ENCODE results near the gene ARMC9.
"Not testable (repeated sequence)": the region's sequence is repeated elsewhere in the genome, so short reads cannot be mapped to it uniquely, and the experiment has no call there.

ARMC9 gene

DNA sequence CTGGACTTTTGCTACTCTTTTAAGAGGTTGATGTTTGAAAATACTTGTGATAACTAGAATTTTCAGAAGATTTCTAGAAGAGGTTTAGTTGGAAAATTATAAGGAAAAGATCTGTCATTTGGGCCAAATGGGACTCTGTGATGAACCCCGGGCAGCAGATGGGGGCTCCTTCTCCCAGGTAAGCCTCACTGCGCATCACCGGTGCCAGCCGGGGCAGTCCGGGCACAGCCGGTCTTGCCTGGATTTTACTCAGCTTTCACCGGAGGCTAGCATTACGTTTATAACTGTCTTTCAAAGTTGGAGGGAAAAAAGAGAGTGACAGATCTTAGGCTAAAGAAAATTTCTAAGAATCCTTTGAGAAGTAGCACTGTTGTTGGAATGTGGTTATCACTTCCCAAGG, 99.7 kb downstream of the ARMC9 start:
- no peak for DNase-seq (ENCODE audit: low read depth)
- H3K4me3 ChIP-seq (ENCODE audit: control insufficient read depth, low read depth, low read length), result no peak overlapping the region
- TF ChIP-seq, protein P1, sequence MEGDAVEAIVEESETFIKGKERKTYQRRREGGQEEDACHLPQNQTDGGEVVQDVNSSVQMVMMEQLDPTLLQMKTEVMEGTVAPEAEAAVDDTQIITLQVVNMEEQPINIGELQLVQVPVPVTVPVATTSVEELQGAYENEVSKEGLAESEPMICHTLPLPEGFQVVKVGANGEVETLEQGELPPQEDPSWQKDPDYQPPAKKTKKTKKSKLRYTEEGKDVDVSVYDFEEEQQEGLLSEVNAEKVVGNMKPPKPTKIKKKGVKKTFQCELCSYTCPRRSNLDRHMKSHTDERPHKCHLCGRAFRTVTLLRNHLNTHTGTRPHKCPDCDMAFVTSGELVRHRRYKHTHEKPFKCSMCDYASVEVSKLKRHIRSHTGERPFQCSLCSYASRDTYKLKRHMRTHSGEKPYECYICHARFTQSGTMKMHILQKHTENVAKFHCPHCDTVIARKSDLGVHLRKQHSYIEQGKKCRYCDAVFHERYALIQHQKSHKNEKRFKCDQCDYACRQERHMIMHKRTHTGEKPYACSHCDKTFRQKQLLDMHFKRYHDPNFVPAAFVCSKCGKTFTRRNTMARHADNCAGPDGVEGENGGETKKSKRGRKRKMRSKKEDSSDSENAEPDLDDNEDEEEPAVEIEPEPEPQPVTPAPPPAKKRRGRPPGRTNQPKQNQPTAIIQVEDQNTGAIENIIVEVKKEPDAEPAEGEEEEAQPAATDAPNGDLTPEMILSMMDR (IDR thresholded peaks at IDR 0.05; ENCODE audit: control insufficient read depth, insufficient read depth, low read depth, low read length, missing control alignments), result no peak

DNA sequence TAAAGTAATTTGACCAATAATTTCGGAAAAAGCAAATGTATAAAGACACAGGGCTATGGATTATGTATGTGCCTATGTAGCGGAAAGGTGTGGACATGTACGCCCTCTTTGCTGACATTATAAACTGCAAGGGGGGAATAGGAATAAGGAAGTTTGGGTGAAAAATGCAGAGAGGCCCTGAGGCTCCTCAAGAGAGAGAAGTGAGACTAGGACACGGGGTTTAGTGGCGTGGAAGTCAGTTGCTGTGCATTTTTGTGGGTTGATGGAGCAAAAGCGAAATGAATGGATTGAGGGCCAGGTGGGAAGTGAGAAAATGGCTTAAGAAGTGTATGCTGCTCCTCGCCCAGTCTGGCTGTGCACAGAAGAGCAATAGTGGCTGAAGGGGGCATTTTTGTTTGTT, 100.8 kb downstream of the ARMC9 start:
- TF ChIP-seq, protein P1 (IDR thresholded peaks at IDR 0.05; ENCODE audit: control insufficient read depth, insufficient read depth, low read depth, low read length, missing control alignments), result no peak
- DNase-seq (ENCODE audit: low read depth), result no peak
- H3K4me3 ChIP-seq (ENCODE audit: control insufficient read depth, low read depth, low read length), result no peak overlapping the region

DNA sequence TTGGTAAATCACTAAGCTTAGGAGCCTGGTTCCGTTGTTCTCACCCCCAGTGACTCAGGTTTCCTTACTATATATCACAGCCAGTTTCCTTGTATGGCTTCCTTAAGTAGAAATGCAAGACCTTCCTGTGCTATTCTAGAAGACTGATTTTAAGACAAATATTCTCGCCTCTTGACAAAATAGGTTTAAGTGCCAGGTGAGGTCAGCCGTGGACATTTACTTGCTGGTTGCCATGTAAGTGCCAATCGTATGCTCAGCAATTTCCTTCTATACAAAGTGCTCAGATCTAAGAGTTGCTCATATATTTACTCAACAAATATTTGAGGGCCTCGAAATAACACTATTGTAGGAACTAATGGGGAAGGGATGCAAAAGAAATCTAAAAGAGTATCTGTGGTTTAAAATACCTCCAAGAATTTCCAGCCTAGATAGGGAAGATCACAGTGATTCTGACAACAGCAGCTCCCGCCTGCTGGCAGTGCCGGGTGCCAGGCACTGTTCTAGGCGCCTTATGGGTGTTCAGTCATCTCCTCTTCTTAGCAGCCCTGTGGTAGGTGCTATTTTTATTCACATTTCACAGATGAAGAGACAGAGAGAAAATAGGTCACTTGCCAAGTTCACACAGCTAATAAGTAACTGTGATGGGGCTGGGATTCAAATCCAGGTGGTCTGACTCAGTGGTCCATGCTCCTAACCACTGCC, 101.7 kb downstream of the ARMC9 start:
- TF ChIP-seq, protein P1 (IDR thresholded peaks at IDR 0.05; ENCODE audit: control insufficient read depth, insufficient read depth, low read depth, low read length, missing control alignments), result no peak
- no peak overlapping the region for H3K4me3 ChIP-seq (ENCODE audit: control insufficient read depth, low read depth, low read length)
- no peak for DNase-seq (ENCODE audit: low read depth)

DNA sequence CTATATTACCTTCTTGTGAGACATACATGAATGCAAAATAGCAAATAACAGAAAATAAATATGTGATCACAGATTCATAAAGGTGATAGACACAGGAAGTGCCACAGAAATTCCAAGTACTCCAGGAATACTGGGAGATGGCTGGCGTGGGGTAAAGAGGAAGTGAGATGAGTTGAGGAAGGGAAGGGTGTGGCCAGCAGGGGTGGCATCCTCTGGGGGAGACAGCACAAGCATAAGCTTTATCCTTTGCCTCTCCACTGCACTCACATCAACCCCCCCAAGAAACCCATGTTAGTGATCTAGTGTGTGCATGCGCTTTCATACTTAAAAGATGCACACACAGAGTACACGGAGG, 102.3 kb downstream of the ARMC9 start:
- DNase-seq (ENCODE audit: low read depth), result no peak
- H3K4me3 ChIP-seq (ENCODE audit: control insufficient read depth, low read depth, low read length), result no peak overlapping the region
- TF ChIP-seq, protein P1 (IDR thresholded peaks at IDR 0.05; ENCODE audit: control insufficient read depth, insufficient read depth, low read depth, low read length, missing control alignments), result no peak

DNA sequence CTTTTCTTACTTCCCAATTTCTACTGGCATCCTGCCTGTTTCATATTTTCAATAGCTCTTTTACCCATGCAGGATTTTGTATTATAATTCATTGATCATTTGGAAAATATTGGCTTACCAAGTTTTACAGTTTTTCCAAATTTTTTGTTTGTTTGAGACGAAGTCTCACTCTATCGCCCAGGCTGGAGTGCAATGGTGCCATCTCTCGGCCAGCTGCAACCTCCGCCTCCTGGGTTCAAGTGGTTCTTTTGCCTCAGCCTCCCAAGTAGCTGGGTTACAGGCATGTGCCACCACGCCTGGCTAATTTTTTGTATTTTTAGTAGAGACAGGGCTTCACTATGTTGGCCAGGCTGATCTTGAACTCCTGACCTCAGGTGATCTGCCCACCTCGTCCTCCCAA, 105.8 kb downstream of the ARMC9 start:
- H3K4me3 ChIP-seq (ENCODE audit: control insufficient read depth, low read depth, low read length); DNase-seq (ENCODE audit: low read depth): not testable (repeated sequence)

DNA sequence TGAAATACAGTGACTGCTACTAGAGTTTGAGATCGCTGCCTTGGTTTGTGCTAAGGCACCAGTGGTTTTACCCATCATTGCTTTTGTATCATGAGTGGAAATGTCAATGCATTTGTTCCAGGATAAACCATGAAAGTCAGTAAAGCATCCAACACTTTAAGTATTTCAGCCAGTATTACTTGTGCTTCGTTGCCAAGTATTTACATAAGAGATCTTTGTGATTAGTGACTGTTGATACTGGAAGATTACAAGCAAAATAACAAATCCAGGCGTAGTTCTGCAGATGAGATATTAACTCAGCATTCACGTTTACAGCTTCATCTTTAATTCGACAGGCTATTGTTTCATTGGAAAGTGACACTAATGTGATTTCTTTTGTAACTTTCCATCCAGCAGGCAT, 106.8 kb downstream of the ARMC9 start:
- no peak for DNase-seq (ENCODE audit: low read depth)
- TF ChIP-seq, protein P1 (IDR thresholded peaks at IDR 0.05; ENCODE audit: control insufficient read depth, insufficient read depth, low read depth, low read length, missing control alignments), result no peak
- H3K4me3 ChIP-seq (ENCODE audit: control insufficient read depth, low read depth, low read length), result no peak overlapping the region

DNA sequence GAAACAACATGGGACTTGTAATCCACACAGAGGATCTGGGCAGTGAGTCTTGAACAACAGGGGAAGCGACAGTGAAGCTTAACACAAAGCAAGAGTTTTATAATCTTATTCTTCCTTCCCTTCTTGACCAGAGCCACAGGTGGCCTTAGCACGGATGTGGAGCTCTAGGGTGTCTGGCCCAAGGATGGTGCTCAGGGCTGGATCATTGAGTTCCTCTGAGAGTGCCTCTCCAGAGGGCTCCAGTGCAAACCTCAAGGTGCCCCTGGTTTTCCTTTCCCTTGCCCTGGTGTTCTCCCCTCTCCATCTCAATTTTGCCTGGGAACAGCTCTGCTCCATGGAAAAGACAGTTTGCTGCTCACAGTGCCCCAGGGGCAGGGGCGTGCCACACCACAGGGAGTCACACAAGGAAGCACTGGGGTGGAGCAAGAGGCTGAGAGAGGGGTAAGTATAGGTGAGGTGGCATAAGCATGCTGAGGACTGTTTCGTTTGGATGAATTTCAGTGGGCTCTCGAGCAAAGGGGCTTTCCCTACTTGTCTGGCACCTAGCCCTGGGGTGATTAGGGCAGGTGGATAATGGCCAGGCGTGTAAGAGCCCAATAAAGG, 108.5 kb downstream of the ARMC9 start:
- H3K4me3 ChIP-seq (ENCODE audit: control insufficient read depth, low read depth, low read length), result no peak overlapping the region
- DNase-seq (ENCODE audit: low read depth), result no peak
- TF ChIP-seq, protein P1 (IDR thresholded peaks at IDR 0.05; ENCODE audit: control insufficient read depth, insufficient read depth, low read depth, low read length, missing control alignments), result no peak
